ENCODE results near the gene JAKMIP1.
"Not testable (repeated sequence)": the region's sequence is repeated elsewhere in the genome, so short reads cannot be mapped to it uniquely, and the experiment has no call there.

Gene JAKMIP1

DNA sequence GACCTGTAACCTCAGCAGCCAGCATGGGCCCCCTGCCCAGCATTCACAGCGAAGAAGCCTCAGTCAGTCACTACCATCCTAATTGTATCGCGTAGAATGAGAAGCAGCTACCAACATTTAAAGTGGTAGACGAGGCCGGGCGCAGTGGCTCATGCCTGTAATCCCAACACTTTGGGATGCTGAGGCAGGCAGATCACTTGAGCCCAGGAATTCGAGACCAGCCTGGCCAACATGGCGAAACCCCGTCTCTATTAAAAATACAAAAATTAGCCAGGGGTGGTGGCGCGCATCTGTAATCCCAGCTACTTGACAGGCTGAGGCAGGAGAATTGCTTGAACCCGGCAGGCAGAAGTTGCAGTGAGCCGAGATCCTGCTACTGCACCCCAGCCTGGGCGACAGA, 59.3 kb downstream of the JAKMIP1 start:
- DNase-seq, result not testable (repeated sequence)

DNA sequence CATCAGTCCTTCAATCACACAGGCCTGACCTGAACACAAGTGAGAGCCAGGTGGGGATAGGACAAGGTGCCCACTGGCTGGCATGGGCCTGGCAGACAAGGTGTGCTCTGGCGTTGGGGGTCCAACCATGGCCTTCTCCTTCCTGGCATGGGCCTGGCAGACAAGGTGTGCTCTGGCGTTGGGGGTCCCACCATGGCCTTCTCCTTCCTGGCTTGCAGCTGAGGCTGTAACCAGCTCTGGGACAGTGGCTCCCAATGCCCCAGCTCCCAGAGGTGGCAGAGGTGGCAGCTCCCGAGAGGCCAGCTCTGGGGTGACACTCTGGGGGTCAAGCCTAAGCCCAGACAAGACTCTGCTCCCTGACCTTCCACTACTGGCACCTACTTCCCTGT, 62.6 kb downstream of the JAKMIP1 start:
- no peak for DNase-seq

DNA sequence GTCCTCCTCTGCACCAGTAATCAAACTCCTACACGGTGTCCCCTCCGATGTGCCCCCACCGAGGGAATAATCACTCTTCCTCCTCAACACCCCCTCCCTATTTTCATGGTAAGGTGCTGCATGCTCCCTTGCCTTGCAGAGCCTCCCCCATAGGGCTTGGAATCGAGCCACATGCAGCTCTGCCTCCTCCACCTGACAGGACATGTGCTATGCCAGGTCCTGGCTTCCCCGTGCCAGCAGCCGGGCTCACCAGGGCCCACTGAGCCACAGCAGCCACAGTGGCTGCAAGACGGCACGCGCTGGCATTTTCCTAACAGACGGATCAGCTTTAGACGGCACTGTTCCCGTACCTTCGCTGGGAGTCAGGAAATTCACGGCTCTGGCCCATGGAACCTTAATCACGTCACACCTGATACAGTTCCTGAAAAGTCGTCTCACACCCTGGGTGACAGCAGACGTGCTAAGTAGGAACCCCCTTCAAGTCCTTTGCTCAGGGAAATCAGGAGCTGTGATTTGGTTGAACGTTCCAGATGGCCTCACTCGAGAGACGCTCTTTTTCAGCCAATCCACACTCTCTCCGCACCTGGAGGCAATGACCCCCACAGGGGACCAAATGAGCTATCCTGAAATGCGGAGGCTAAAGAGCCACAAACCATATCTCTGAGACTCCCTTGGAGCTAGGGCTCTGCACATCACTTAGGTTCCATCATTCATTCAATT, 63.2 kb downstream of the JAKMIP1 start:
- no peak for DNase-seq

GRCh38 chr4:6134612-6135220, 65.6 kb downstream of the JAKMIP1 start:
- DNase-seq, result no peak

GRCh38 chr4:6132716-6133115, 67.6 kb downstream of the JAKMIP1 start:
- no peak for DNase-seq

- DNase-seq, result no peak
Measured at GRCh38 chr4:6128221-6128850, 72.0 kb downstream of the JAKMIP1 start.

GRCh38 chr4:6126971-6127745, 73.2 kb downstream of the JAKMIP1 start:
- DNase-seq, result no peak

- no peak for DNase-seq
Measured at GRCh38 chr4:6125103-6125651, 75.2 kb downstream of the JAKMIP1 start.

DNA sequence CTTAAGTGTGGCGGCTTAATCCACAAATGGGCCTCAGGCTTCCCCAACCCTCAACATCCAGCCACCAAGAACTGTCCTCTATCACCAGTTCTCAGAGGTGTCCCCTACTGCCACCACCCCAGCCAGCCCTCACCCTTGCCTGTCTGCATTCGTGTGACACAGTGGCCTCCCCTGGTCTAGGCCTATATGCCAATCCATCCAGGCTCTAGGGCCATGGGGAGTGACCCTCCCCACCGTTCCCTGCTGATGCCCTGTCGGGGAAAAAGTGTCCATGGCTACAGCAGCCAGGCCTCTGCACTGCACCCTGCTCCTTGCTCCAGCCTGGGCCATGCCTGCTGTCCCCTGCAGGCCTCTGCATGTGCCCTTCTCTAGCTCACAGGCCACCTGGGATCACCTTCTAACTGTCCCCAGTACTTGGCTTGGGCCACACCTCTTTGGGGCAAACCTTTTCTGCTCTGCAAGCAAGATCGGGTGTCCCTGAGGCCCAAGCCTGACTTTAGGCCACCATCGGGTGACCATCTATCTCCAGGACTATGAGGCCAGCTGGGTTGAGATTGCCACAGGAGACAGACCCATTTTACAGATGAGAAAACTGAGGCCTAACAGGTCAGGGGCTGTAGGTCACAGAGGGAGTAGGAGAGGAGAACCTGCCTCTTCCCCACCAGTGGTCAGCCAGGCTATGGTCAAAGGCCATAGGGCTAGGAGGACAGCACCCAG, 75.8 kb downstream of the JAKMIP1 start:
- no peak for DNase-seq

GRCh38 chr4:6123976-6124375, 76.4 kb downstream of the JAKMIP1 start:
- DNase-seq, result no peak

GRCh38 chr4:6123541-6123940, 76.8 kb downstream of the JAKMIP1 start:
- no peak for DNase-seq

GRCh38 chr4:6123116-6123515, 77.2 kb downstream of the JAKMIP1 start:
- DNase-seq, result no peak

DNA sequence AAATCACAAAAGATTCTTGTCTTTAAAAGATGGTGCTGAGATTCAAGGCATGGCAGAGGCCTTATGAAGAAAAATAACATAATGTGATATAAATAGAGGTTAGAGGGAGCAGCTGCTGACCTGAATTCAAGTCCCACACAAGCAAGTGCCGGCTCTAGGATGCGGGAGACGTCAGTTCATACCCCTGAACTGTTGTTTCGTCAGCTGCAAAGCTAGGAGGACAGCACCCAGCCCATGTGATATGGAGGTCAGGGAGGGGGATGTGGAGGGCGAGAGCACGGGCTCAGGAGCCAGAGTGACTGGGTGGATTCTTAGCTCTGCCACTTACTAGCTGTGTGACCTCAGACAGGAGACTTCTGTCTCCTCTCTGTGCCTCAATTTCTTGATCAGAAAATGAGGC, 77.9 kb downstream of the JAKMIP1 start:
- DNase-seq, result no peak

GRCh38 chr4:6121941-6122340, 78.4 kb downstream of the JAKMIP1 start:
- no peak for DNase-seq

DNA sequence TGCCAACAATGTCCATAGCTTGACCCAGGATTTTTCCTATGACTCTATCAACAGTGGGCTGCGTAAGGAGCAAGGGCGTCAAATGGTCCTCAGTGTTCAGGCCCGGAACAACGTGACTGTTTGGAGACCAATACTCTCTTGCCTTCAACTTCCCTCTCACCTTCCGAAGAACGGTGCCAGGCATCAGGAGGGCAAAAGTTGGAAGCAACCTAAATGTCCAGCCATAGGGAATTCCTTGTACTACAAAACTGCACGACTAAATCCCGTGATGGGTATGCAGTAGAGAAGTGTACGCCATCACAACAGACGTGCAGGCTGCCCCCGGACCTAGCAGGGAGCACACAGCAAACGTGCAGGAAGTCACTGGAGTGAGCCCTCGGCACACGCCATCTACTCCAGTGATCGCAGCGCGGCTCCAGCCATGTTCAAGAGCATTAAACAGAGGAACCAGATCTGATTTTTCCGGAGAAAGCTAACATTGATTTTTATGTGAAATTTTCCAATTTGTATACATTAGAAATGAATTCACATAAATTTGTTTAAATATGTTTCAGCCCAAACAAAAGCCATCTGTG, 79.0 kb downstream of the JAKMIP1 start:
- DNase-seq, result no peak

DNA sequence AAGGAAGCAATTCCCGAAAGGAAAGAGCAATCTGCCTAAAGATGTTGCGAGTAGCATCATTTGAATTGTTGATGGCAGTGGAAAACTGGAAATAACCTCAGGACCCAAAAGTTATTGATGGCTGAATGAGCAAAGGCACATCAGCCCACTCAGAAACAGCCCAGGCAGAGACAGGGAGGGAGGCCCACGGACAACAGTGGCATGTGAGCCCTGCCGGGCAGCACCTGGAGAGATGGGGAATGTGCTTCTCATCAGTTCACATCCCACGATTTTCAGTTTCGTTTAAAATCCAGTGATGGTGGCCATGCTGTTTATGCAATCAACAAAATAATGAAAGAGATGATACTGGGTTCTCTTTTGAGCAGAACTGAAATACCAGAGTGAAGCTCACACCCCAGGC, 80.0 kb downstream of the JAKMIP1 start:
- DNase-seq, result no peak

DNA sequence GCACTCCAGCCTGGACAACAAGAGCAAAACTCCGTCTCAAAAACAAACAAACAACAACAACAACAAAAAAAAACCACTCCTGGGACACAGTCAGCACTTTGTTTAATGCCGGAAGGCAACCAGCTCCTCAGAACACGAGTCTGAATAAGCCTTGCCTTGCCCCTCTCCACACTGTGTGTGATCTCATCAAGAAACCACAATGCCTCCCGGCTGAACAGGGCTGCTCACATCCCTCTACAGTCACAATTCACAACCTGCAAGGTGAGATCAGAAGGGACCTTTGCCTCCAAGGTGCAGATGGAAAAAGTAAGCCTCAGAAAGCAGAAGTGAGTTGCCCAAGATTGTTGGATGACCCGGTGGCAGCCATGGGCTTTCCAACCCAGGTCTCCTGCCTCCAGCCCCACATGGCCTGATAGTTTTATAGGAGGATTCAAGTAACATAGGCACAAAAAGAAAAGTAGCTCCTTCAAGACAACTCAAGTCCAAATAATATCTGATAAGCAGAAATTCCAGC, 80.8 kb downstream of the JAKMIP1 start:
- DNase-seq, result no peak

DNA sequence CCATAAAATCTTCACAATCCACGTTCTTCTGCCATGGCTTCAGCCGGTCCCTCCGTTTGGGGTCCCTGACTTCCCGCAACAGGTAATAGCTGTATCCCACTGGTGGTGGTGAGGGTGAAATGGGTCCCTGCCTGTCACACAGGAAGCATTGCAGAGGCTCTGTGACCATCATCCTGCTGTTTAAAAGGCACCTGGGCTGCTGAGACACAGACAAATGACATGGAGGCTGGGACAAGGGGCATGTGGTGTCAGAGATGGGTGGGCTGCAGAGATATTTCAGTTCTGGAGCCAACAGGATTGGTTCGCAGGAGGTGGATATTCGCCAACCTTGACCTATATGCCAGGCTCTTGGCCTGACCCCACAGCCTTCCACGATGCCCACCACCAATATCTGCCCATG, 82.1 kb downstream of the JAKMIP1 start:
- no peak for DNase-seq

DNA sequence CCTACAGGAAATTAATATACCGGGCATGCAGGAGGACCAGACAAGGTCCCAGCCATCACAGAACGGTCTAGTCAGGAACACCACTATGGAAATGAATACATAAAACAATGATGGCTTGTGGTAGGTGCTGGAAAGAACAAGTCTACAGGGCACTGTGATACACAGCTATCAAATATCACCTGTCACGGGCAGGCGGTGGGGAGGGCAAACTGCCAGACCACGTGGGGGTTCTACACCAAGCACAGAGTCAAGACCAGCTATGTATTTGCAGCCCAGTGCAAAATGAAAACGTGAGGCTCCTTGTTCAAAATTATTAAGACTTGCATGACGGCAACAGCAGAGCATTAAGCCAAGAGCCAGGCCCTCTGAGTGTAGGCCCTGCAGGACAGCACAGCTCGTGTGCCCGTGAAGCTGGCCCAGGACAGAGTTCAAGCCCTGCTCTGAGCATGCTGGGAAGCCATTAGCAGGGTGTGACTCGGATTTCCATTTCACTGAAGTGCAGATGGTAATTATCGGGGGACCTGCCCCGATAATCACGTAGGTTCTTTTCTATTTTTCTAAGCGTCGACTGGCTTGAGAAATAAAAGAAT, 83.6 kb downstream of the JAKMIP1 start:
- no peak for DNase-seq

DNA sequence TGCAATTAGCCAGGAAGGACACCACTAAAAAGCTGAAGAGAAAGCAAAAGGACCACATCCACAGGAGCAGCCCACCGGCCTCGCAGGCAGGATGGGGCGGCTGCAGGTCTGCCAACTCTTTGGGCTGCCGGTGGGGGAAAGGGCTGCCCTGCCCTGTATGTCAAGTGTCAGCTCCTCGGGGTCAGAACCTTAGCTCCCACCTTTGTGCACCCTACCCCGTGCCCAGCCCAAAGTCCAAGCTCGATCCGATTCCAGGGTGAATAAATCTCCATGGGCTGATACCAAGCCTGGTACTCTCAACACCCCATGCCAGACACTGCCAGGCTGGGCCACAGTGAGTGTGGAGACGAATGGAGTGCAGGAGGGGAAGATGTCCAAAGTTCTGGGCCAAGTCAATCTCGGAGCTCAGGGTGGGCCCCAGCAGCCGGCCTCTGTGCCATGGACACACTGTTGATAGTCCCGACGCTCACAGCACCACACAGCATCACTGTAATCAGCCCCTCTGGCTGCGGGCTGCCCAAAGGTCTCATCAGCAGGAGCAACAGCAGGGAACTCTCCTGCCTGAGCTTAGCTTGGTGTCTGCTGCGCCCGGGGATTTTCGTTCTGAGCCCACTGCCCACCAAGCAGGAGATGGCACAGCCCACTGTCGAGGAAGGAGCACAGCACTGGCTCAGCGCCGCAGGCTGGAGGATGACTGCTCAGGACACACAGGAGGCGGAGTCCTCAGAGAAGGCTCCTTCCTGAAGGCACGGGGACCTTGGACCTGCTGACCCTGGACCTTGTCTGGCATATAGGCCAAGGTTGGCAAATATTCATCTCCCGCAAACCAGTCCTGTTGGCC, 84.4 kb downstream of the JAKMIP1 start:
- no peak for DNase-seq

DNA sequence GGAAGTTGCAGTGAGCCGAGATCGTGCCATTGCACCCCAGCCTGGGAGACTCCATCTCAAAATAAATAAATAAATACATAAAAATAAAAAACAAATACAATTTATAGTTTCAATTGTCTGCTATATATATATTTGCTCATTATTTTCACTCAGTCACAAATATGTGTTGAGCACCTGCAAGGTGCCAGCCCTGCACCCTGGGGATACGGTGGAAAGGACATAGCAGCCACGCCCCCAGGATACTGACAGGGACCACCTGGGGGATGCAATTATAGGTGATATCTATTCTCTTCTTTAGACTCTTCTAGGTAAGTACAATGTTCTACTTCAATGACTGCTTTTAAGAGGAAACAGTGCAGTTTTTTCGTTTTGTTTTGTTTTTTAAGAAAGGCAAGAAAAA, 85.0 kb downstream of the JAKMIP1 start:
- no peak for DNase-seq

Measured in KG1 (cell line).